DMS79 treated with DMSO at 0.1 percent for 48 hours (cell line): ENCODE results near the gene DTX3.

ENCODE experiments used
- DNase-seq: peaks from one replicate; lab custom pipeline; 2025; lab: John Stamatoyannopoulos, UW

The DTX3 gene

DNA sequence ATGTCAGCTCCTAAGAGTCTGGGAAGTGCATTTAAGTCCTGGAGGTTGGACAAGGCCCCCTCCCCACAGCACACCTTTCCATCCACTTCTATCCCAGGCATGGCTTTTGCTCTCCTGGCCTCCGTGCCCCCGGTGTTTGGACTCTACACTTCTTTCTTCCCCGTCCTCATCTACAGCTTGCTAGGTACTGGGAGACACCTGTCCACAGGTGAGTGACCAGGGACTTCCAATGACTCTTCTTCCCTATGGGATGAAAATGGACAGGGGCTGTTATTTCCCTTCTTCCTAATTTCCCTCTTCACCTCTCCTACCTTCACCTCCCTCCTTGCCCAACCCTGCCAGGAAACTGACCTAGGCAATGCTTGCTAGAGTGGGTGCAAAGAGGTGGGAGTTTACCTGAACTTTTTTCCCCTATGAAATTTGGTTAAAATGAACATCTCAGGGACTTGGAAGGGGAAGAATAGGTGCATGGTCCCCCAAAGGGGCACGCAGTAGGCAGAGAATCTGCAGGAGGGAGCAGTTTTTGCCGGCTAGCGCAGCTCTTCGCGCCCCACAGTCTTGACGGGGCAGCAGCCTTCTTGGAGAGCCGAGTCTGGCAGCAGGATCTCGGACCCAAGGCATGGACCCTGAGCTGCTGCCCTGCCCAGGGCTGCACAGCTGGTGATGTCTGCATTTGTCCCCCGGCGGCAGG is 15.8 kb downstream of the DTX3 start:
- DNase-seq = no peak

GRCh38 chr12:57620936-57621496 is 16.4 kb downstream of the DTX3 start:
- no peak for DNase-seq

DNA sequence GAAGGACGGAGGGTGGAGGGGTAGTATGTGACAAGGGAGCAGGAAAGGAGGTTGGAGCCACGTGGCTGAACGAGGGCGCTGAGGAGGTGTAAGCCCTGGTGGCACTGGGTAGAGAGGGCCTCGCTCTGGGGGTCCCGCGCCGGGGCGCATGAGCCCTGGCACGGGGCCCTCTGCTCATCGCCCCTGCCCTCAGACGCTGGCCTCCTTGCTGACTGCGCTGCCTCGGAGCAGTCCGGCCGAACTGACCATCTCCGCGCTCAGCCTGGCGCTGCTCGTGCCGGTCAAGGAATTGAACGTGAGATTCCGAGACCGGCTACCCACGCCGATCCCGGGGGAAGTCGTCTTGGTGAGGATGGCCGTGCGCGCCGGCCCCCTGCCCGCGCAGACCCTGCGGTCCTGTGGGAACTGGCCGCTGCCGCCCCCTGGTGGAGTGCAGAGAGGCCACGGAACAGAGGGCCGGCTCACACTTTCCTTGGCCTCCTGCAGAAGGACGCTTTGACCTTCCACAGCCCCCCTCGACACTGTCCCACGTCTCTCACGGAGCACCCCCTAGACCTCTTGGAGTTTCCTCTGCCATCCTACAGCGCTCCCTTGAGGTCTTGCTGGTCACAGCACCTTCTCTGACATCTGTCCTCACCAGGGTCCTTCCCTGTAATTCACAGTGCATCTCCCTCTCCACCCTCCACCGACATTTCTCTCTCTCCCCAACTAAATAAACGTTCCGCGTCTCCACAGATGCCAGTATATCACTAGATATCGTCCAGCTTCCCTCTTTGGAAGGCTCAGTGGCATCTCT is 17.1 kb downstream of the DTX3 start:
- DNase-seq = peak; percentile 13

DNA sequence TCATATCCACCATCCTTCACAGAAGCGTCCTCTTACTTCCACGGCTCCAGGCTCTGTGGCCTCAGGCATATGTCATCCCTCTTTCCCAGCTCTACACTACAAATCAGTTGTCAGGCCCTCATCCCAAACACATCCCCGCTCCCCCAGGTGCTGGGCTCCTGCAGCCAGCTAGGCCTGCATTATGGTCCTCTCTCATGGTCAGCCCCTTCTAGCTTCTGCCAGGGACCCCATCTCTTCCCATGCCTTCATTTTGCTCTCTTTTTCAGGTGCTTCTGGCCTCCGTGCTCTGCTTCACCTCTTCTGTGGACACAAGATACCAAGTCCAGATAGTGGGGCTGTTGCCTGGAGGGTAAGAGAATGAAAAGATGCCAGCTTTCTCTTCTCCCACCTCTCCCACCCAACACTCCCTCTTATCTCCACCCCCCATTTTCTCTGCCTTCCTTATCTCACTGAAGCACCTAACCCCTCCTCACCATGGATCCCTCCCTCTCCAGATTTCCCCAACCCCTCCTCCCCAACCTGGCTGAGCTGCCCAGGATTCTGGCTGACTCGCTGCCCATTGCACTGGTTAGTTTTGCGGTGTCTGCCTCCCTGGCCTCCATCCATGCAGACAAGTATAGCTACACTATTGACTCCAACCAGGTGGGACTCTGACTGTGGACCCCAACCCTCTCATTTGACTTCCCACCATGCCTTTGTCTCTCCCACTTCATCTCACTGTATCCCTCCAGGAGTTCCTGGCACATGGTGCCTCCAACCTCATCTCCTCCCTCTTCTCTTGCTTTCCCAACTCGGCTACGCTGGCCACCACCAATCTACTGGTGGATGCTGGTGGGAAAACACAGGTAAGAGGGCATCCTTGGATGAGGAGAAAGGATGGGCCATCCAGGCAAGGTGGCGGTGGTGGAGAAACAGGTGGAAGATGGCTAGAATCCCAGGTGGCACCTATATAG is 17.9 kb downstream of the DTX3 start:
- no peak for DNase-seq

DNA sequence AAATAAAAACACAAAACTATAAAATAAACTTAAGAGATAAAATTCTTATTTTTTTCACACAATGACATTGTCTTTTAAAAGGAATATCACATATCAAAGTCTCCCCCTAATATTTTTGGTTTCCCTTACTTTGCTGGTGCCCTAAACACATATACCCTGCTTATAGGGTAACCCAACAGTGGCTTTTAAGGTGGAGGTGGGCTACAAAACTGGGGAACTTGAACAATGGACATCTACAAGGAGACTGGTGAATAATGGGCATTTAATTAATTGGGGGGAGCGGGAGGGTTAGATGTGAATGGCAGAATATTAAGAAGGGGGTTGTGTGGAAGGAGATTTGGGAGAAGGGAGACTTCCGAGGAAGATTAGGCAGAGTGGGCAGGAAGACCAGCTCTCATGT is 18.8 kb downstream of the DTX3 start:
- DNase-seq = no peak

DNA sequence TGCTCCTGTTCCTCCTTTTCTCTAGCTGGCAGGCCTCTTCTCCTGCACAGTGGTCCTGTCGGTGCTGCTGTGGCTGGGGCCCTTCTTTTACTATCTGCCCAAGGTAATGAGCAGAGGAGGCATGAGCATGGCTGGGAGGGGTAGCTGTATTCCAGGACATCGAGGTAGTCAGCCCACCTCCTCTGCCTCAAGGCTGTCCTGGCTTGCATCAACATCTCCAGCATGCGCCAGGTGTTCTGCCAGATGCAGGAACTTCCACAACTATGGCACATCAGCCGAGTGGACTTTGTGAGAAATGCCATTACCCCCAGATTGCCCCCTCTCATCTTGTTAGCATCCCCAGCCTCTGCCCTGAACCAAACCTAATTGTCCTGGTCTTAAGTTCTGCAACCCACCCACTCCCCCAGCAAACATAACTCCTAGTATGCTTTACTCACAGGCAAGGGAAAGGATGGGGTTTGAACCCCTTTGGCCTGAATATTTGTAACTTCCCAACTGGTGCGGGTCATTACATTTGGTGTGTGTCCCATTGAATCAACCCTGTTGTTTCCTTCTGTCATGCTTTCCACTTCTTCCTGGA is 19.3 kb downstream of the DTX3 start:
- DNase-seq = no peak

DNA sequence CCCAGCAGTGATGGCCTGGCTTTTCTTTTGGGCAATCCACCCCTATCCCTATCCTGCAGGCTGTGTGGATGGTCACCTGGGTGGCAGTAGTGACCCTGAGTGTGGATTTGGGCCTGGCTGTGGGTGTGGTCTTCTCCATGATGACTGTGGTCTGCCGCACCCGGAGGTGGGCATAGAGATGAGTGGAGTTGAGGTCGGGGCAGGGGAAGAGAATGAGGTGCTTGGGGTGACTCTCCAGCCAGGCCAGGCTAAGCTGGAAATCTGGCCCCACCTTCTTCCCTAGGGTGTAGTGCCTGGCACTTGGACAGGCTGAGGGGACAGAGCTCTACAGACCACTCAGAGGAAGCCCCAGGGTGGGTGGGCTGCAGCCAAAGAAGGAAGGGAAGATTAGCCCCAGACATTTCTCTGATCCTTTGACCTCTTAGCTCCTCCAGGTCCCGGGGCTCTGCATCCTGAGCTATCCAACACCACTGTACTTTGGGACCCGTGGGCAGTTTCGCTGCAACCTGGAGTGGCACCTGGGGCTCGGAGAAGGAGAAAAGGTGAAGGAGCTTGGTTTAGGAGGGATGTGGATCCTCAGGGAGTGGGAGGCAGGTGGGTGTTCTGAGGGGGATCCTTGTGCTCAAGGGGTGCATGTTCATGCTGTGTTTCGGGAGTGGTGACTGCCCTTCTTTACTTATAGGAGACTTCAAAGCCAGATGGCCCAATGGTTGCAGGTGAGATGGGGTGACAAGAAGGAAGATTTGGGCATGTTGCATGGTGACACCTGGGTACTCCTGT is 20.0 kb downstream of the DTX3 start:
- no peak for DNase-seq

- no peak for DNase-seq
These were observed 20.8 kb downstream of the DTX3 start for GRCh38 chr12:57625261-57626032.

DNA sequence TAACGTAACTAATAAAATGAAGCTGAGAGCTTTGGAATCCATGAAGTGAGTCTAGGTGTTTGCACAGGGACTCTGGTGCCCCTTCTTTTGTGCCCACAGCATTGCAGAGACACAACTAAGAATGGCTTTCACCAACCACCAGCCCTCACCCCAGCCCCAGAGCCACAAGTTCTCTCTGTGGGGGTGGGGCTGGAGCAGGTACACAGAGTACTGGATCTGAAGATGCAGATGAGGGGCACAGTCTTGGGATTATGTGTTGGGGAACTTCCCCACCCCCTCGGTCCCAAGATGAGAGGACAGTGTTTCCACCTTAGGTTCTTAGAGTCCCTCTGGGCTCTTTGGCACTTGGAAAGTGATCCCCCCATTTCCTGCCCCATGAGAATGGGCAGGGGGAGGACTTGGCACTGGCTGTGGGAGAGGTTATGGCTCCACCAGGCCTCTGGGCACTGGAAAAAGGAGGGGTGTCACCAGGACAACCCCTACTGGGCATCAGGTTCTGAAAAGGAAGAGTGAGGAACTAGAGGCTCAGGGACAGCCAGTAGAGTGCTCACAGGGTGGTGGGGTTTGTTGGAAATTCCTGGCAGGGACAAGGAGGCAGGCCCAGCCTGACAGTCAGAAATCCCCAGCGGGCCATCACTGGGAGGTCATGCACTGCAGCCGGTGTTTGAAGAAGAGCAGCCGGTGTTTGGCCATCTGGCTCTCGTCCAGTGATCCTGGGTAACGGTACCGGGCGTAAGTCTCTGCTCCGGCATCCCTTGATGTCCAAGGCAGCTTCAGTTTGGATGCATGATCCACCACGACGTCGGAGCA is 21.7 kb downstream of the DTX3 start:
- DNase-seq = no peak

- no peak for DNase-seq
These were observed 22.4 kb downstream of the DTX3 start for GRCh38 chr12:57626921-57627445.

DNA sequence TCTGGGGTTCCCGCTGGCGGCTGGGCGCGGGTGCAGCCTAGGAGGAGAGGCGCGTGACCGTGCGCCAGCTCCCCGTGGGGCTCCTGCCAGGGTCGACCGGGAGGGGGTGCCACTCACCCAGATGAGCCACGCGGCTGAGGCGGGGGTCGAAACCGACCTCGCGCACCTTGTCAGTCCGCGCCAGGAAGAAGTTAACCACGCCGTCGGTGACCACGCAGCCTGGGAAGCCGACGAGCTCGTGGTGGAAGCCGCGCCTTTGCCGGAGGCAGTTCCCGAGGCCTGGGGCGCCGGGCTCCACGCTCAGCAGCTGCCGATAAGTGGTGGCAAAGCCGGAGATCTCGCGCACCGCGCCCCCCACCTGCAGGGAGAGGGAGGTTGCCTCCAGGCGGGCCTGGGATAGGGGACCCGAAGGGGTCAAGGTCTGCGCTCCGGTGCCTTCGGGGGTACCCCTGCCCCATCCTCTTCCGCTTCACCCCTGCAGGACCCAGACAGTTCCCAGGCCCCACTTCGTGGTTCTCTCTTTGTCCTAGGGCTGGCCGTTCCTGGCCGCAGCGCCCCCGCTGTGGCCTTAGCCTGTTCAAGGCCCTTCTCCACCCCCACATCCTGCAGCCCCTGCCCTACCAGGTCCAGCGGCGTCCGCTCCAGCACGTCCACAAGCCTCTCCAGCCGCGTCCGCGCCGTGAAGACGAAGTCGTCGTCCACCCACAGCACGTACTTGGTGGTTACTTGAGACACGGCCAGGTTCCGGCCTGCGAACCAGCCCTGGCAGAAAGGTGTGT is 23.1 kb downstream of the DTX3 start:
- no peak for DNase-seq

GRCh38 chr12:57628280-57629191 is 23.9 kb downstream of the DTX3 start:
- DNase-seq = no peak

GRCh38 chr12:57629897-57630471 is 25.4 kb downstream of the DTX3 start:
- no peak for DNase-seq

GRCh38 chr12:57630891-57631433 is 26.3 kb downstream of the DTX3 start:
- DNase-seq = no peak

DNA sequence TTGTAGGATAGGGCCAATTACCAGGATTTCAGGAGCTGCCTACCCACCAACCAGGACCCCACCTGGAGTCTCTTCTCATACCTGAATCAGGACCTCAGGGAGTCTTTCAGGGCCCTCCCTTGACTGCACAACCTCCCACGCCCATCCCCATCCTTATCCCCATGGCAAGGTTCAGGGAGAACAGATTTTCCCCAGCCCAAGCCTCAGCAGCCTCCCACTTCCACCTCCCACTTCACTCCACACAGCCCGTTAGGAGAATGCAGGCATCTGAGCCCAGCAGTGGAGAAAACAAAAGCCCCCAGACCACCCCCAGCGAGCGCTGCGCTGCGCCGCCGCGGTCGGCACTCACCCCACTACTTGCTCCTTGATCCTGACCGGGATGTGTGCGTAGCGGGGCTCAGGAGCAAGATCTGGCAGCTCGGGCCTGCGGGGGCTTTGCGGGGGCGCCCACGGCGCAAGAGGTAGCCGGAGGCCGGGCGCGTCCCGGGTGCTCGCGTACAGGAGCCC is 27.0 kb downstream of the DTX3 start:
- DNase-seq = no peak
